T-helper 2 cell treated with Interferon-gamma antibody and Interleukin-4, amounts not matched to agents 5 μg/mL and 100 μg/mL, for 36 hours (primary cell): ENCODE measurements around the gene GNB1L.
A peak's percentile ranks its signal among the peaks of the same experiment; 100 is the strongest.

Experiments used
- DNase-seq: peaks from one replicate; pipeline ENCODE4 v3.0.0; 2021; ENCODE audit warnings: low spot score
- H3K27ac Mint-ChIP-seq: one replicate; pipeline ENCODE4 v1.8.0; 2021; ENCODE audit warnings: mild to moderate bottlenecking, mixed read lengths
- H3K27me3 Mint-ChIP-seq: one replicate; pipeline ENCODE4 v1.8.0; 2021; ENCODE audit warnings: low read depth, mixed read lengths
- H3K36me3 Mint-ChIP-seq: one replicate; pipeline ENCODE4 v1.8.0; 2021; ENCODE audit warnings: low read depth, mixed read lengths
- H3K4me1 Mint-ChIP-seq: one replicate; pipeline ENCODE4 v1.8.0; 2021; ENCODE audit warnings: low read depth, mixed read lengths
- H3K4me3 Mint-ChIP-seq: one replicate; pipeline ENCODE4 v1.8.0; 2022; ENCODE audit warnings: mild to moderate bottlenecking, moderate library complexity, mixed read lengths
- H3K9me3 Mint-ChIP-seq: one replicate; pipeline ENCODE4 v1.8.0; 2021; ENCODE audit warnings: mixed read lengths

GNB1L gene

GRCh38 chr22:19772673-19773469 lies 81.8 kb downstream of the GNB1L start:
- Mint-ChIP-seq H3K9me3 (no peaks in the 10 kb centered on the region), H3K27me3 (peaks cover 39% of the 10 kb centered on the region), H3K27ac (no peak overlapping the region), H3K36me3 (no peaks in the 10 kb centered on the region), H3K4me1 (peaks cover 5% of the 10 kb centered on the region), H3K4me3 (no peak overlapping the region)
- DNase-seq = no peak

GRCh38 chr22:19772422-19772672 lies 82.3 kb downstream of the GNB1L start:
- Mint-ChIP-seq H3K4me1 (peaks cover 5% of the 10 kb centered on the region), H3K27ac (no peak overlapping the region), H3K36me3 (no peaks in the 10 kb centered on the region), H3K27me3 (peaks cover 45% of the 10 kb centered on the region), H3K4me3 (no peak overlapping the region), H3K9me3 (no peaks in the 10 kb centered on the region)
- DNase-seq = no peak

- no peak overlapping the region for H3K27ac Mint-ChIP-seq
- no peak for DNase-seq
- H3K9me3 Mint-ChIP-seq = no peaks in the 10 kb centered on the region
- H3K36me3 Mint-ChIP-seq = no peaks in the 10 kb centered on the region
- H3K4me1 Mint-ChIP-seq = peaks cover 4% of the 10 kb centered on the region
- peaks cover 50% of the 10 kb centered on the region for H3K27me3 Mint-ChIP-seq
- no peak overlapping the region for H3K4me3 Mint-ChIP-seq
Observed at GRCh38 chr22:19770349-19771220, 84.1 kb downstream of the GNB1L start.

- H3K4me3 Mint-ChIP-seq = no peak overlapping the region
- H3K27ac Mint-ChIP-seq = no peak overlapping the region
- no peaks in the 10 kb centered on the region for H3K9me3 Mint-ChIP-seq
- no peaks in the 10 kb centered on the region for H3K36me3 Mint-ChIP-seq
- H3K4me1 Mint-ChIP-seq = peaks cover 5% of the 10 kb centered on the region
- H3K27me3 Mint-ChIP-seq = peaks cover 57% of the 10 kb centered on the region
- DNase-seq = no peak
Observed at GRCh38 chr22:19769393-19769715, 85.3 kb downstream of the GNB1L start.

GRCh38 chr22:19767427-19768341 lies 87.0 kb downstream of the GNB1L start:
- Mint-ChIP-seq H3K9me3 (no peaks in the 10 kb centered on the region), H3K27ac (no peak overlapping the region), H3K27me3 (peaks cover 60% of the 10 kb centered on the region), H3K4me1 (peaks cover 5% of the 10 kb centered on the region), H3K4me3 (peak overlapping the region; percentile 54), H3K36me3 (no peaks in the 10 kb centered on the region)
- no peak for DNase-seq

- no peaks in the 10 kb centered on the region for H3K9me3 Mint-ChIP-seq
- no peak overlapping the region for H3K27ac Mint-ChIP-seq
- DNase-seq = peak; percentile 53
- H3K36me3 Mint-ChIP-seq = no peaks in the 10 kb centered on the region
- H3K4me3 Mint-ChIP-seq = peak overlapping the region; percentile 46
- H3K27me3 Mint-ChIP-seq = peaks cover 63% of the 10 kb centered on the region
- H3K4me1 Mint-ChIP-seq = peaks cover 5% of the 10 kb centered on the region
Observed at GRCh38 chr22:19766511-19767426, 87.9 kb downstream of the GNB1L start.

GRCh38 chr22:19766240-19766510 lies 88.5 kb downstream of the GNB1L start:
- Mint-ChIP-seq H3K27ac (no peak overlapping the region), H3K9me3 (no peaks in the 10 kb centered on the region), H3K27me3 (peaks cover 66% of the 10 kb centered on the region), H3K4me3 (no peak overlapping the region), H3K36me3 (no peaks in the 10 kb centered on the region), H3K4me1 (peaks cover 6% of the 10 kb centered on the region)
- DNase-seq = no peak

- H3K36me3 Mint-ChIP-seq = no peaks in the 10 kb centered on the region
- H3K4me1 Mint-ChIP-seq = peaks cover 6% of the 10 kb centered on the region
- H3K9me3 Mint-ChIP-seq = no peaks in the 10 kb centered on the region
- DNase-seq = peak; percentile 11
- H3K27ac Mint-ChIP-seq = no peak overlapping the region
- peak overlapping the region; percentile 52 for H3K4me3 Mint-ChIP-seq
- peaks cover 66% of the 10 kb centered on the region for H3K27me3 Mint-ChIP-seq
Observed at GRCh38 chr22:19765477-19766239, 89.0 kb downstream of the GNB1L start.

GRCh38 chr22:19764636-19765476 lies 89.8 kb downstream of the GNB1L start:
- Mint-ChIP-seq H3K27ac (no peak overlapping the region), H3K4me3 (no peak overlapping the region), H3K4me1 (peaks cover 11% of the 10 kb centered on the region), H3K36me3 (peaks cover 2% of the 10 kb centered on the region), H3K27me3 (peaks cover 66% of the 10 kb centered on the region), H3K9me3 (no peaks in the 10 kb centered on the region)
- DNase-seq = no peak

- H3K9me3 Mint-ChIP-seq = no peaks in the 10 kb centered on the region
- H3K27ac Mint-ChIP-seq = no peak overlapping the region
- DNase-seq = no peak
- H3K4me3 Mint-ChIP-seq = no peak overlapping the region
- H3K4me1 Mint-ChIP-seq = peaks cover 15% of the 10 kb centered on the region
- H3K36me3 Mint-ChIP-seq = peaks cover 2% of the 10 kb centered on the region
- H3K27me3 Mint-ChIP-seq = peaks cover 66% of the 10 kb centered on the region
Observed at GRCh38 chr22:19764299-19764593, 90.4 kb downstream of the GNB1L start.

GRCh38 chr22:19763458-19764298 lies 91.0 kb downstream of the GNB1L start:
- Mint-ChIP-seq H3K9me3 (no peaks in the 10 kb centered on the region), H3K27me3 (peaks cover 64% of the 10 kb centered on the region), H3K4me3 (no peak overlapping the region), H3K27ac (no peak overlapping the region), H3K4me1 (peaks cover 15% of the 10 kb centered on the region), H3K36me3 (peaks cover 2% of the 10 kb centered on the region)
- no peak for DNase-seq
